Measurements from ENCODE around the gene WASHC2A. TPM values are rescaled to one million over a fixed set of nuclear protein-coding genes. Genes with fewer than 3 reads are reported as not detected.
"Not testable (repeated sequence)": the region's sequence is repeated elsewhere in the genome, so short reads cannot be mapped to it uniquely, and the experiment has no call there.

WASHC2A gene
- total and polyA plus RNA-seq, 2 of the 13 experiments (the other 11 are each of a cell fraction or from before 2014, with no cell fraction given): 22.8 to 29.6 TPM

- ATAC-seq: peak; percentile 68
- CTCF ChIA-PET (ENCODE audit: low intra/inter-chr PET ratio, low total read pairs): not testable (repeated sequence)
These were observed 32.4 kb upstream of the WASHC2A start for GRCh38 chr10:50035337-50035736.

DNA sequence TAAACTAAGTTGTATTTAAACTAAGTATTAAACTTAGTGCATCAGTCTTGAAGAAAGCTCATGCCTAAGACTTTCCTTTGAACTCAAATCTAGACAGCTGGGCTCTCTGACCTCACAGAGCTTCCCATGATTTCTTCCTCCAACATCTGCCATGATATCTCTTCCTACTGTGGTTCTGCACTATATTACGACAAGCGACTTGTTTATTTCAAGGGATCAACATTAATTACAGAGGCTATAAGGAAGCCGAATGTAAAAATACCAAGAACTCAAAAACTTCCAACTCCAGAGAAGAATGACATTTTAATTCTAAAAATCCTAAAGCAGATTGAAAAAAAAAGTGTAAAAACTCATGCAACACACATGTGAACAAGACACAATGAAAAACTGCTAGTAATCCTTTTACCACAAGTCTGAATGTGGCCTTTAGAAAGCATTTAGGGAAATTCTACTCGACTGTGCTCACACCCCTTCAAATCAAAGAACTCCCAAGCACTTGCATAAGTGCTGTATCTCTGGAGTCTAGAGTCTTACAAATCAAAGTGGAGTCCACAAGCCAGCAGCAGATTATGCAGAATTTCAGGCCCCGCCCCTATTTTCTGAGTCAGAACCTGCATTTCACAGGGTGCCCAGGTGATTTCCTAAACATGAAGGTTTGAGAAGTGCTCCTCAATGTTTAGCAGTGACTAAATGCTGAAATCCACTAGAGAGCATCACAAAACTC, 22.7 kb upstream of the WASHC2A start:
- in situ Hi-C loops (cut with HindIII; ENCODE audit: extremely low pct_ligation_motif_present, low pct_unique_long_range_greater_than_20kb): no loop called here
- FAIRE-seq: no peak

More at GRCh38 chr10:50035337-50035736, 32.4 kb upstream of the WASHC2A start:
- H3K4me3 ChIP-seq (replicated peaks in 1 of 3; ENCODE audit: insufficient read depth in 1 of 3, low read depth in 2 of 3, low read length in 3 of 3); H3K27me3 ChIP-seq (ENCODE audit: control insufficient read depth in 1 of 2, insufficient read depth in 2 of 2, low read length in 2 of 2); H3K36me3 ChIP-seq (replicated peaks in 1 of 2; ENCODE audit: control insufficient read depth in 1 of 2, insufficient read depth in 2 of 2, low read length in 2 of 2); H3K9me3 ChIP-seq (ENCODE audit: low read length); H4K20me1 ChIP-seq (ENCODE audit: insufficient read depth, low read length); FAIRE-seq; H2AFZ ChIP-seq (ENCODE audit: low read length); H3K9ac ChIP-seq (ENCODE audit: insufficient read depth, low read depth, low read length); H3K79me2 ChIP-seq (ENCODE audit: insufficient read depth, low read length); in situ Hi-C loops (cut with HindIII; ENCODE audit: extremely low pct_ligation_motif_present, low pct_unique_long_range_greater_than_20kb); H3K27ac ChIP-seq (ENCODE audit: extremely low read length, insufficient read depth, low read length); POLR2A ChIA-PET; intact Hi-C loops (cut with micrococcal nuclease; ENCODE audit: unreplicated experiment); BruUV-seq (replicated peaks); TF ChIP-seq FOXA1, SOX13 (IDR thresholded peaks at IDR 0.05): not testable (repeated sequence)
- 5% methylated on average over 3 of the region's 4 CpGs for WGBS (ENCODE audit: low lambda C conversion rate)
- H3K4me2 ChIP-seq (ENCODE audit: low read depth, low read length): peak overlapping the region; percentile 53
- DNase-seq (ENCODE audit: low spot score): peak; percentile 45
- peaks cover 13% of the 10 kb centered on the region for H3K4me1 ChIP-seq (ENCODE audit: insufficient read depth, low read length)
- TF ChIP-seq FOXA1 (CRISPR knock-in tag; IDR thresholded peaks at IDR 0.05) (peak; percentile 34; the same call in 1 of the 2 replicates), RFX3 (CRISPR knock-in tag; IDR thresholded peaks at IDR 0.05) (peak; percentile 52; the same call in 1 of the 2 replicates), SOX5 (CRISPR knock-in tag; IDR thresholded peaks at IDR 0.05; ENCODE audit: borderline replicate concordance) (peak; percentile 41; the same call in 1 of the 2 replicates), SOX13 (CRISPR knock-in tag; conservative IDR thresholded peaks at IDR 0.05 in 1 of 2, IDR thresholded peaks at IDR 0.05 in 1 of 2) (peak in 1 of 2 experiments; percentile 38; a peak in 1 of 4 replicates), RFX1 (IDR thresholded peaks at IDR 0.05) (peak; percentile 15; the same call in 1 of the 2 replicates), FOXA3 (CRISPR knock-in tag; IDR thresholded peaks at IDR 0.05) (peak; percentile 52; the same call in 1 of the 2 replicates)

GRCh38 chr10:50046457-50046856, 21.3 kb upstream of the WASHC2A start:
- CTCF ChIA-PET (ENCODE audit: low intra/inter-chr PET ratio, low total read pairs); H3K27me3 ChIP-seq (ENCODE audit: control insufficient read depth in 1 of 2, insufficient read depth in 2 of 2, low read length in 2 of 2); in situ Hi-C loops (cut with HindIII; ENCODE audit: extremely low pct_ligation_motif_present, low pct_unique_long_range_greater_than_20kb); BruUV-seq (replicated peaks); DNase-seq (ENCODE audit: low spot score); POLR2A ChIA-PET; H3K9me3 ChIP-seq (ENCODE audit: low read length); H3K79me2 ChIP-seq (ENCODE audit: insufficient read depth, low read length); H2AFZ ChIP-seq (ENCODE audit: low read length); FAIRE-seq; ATAC-seq; H3K36me3 ChIP-seq (replicated peaks in 1 of 2; ENCODE audit: control insufficient read depth in 1 of 2, insufficient read depth in 2 of 2, low read length in 2 of 2); H3K9ac ChIP-seq (ENCODE audit: insufficient read depth, low read depth, low read length); H3K4me2 ChIP-seq (ENCODE audit: low read depth, low read length); intact Hi-C loops (cut with micrococcal nuclease; ENCODE audit: unreplicated experiment); H3K4me3 ChIP-seq (replicated peaks in 1 of 3; ENCODE audit: insufficient read depth in 1 of 3, low read depth in 2 of 3, low read length in 3 of 3); H4K20me1 ChIP-seq (ENCODE audit: insufficient read depth, low read length); H3K4me1 ChIP-seq (ENCODE audit: insufficient read depth, low read length); H3K27ac ChIP-seq (ENCODE audit: extremely low read length, insufficient read depth, low read length): not testable (repeated sequence)
- 66% methylated on average over 9 of the region's 9 CpGs for WGBS (ENCODE audit: low lambda C conversion rate)

More for the DNA sequence above, 22.7 kb upstream of the WASHC2A start:
- intact Hi-C loops (cut with micrococcal nuclease; ENCODE audit: unreplicated experiment): no loop called here
- ATAC-seq (no peak), DNase-seq (ENCODE audit: low spot score) (no peak)
- Histone ChIP-seq H3K4me2 (ENCODE audit: low read depth, low read length) (no peak overlapping the region), H3K27ac (ENCODE audit: extremely low read length, insufficient read depth, low read length) (no peak overlapping the region), H3K4me1 (ENCODE audit: insufficient read depth, low read length) (peaks cover 5% of the 10 kb centered on the region; the same call in 1 of the 2 replicates), H3K4me3 (replicated peaks in 1 of 3; ENCODE audit: insufficient read depth in 1 of 3, low read depth in 2 of 3, low read length in 3 of 3) (no peak overlapping the region), H2AFZ (ENCODE audit: low read length) (no peak overlapping the region), H3K9ac (ENCODE audit: insufficient read depth, low read depth, low read length) (no peak overlapping the region), H3K79me2 (ENCODE audit: insufficient read depth, low read length) (no peaks in the 10 kb centered on the region), H4K20me1 (ENCODE audit: insufficient read depth, low read length) (no peaks in the 10 kb centered on the region), H3K27me3 (ENCODE audit: control insufficient read depth in 1 of 2, insufficient read depth in 2 of 2, low read length in 2 of 2) (no peaks in the 10 kb centered on the region), H3K9me3 (ENCODE audit: low read length) (no peaks in the 10 kb centered on the region), H3K36me3 (replicated peaks in 1 of 2; ENCODE audit: control insufficient read depth in 1 of 2, insufficient read depth in 2 of 2, low read length in 2 of 2) (no peaks in the 10 kb centered on the region)
- POLR2A ChIA-PET: no interaction called here
- TF ChIP-seq ZBTB38 (CRISPR knock-in tag; IDR thresholded peaks at IDR 0.05): no peak
- TF ChIP-seq HMGA1 (CRISPR knock-in tag; conservative IDR thresholded peaks at IDR 0.05): no peak
- no peak for TF ChIP-seq ZNF256 (CRISPR knock-in tag; conservative IDR thresholded peaks at IDR 0.05)
- no peak for TF ChIP-seq MYNN (CRISPR knock-in tag; IDR thresholded peaks at IDR 0.05; ENCODE audit: low read depth)
- no peak for TF ChIP-seq CAMTA2 (CRISPR knock-in tag; IDR thresholded peaks at IDR 0.05; ENCODE audit: borderline replicate concordance)
- CTCF ChIA-PET (ENCODE audit: low intra/inter-chr PET ratio, low total read pairs): no interaction called here
- no TSS peak for BruUV-seq (replicated peaks)
- 67% methylated on average over 5 of the region's 5 CpGs for WGBS (ENCODE audit: low lambda C conversion rate)

Measured in HepG2 (cell line).